HCT116 (cell line): Measurements from ENCODE around the gene TMPRSS9.

Source experiments
- CTCF ChIP-seq, 3 experiments: fragments of 200-600 bp in 1 of 3; sonication (generic) in 1 of 3; IDR thresholded peaks in 2 of 3; conservative IDR thresholded peaks in 1 of 3; 2 replicates each; pipeline ENCODE4 v1.5.1; 2012 to 2017; ENCODE audit warnings: low read depth in 2 of 3, low read length in 2 of 3, antibody characterized with exemption in 1 of 3, borderline replicate concordance in 1 of 3, control low read depth in 1 of 3, mild to moderate bottlenecking in 1 of 3, mixed read lengths in 1 of 3, mixed run types in 1 of 3, moderate library complexity in 1 of 3; ENCODE audit not compliant: insufficient read depth in 1 of 3
- ELF1 ChIP-seq: IDR thresholded peaks from 2 replicates; pipeline ENCODE4 v1.6.1; 2012; ENCODE audit warnings: low read depth, borderline replicate concordance
- EZH2 ChIP-seq: fragments of 200-600 bp; sonication (generic); IDR thresholded peaks from 2 replicates; pipeline ENCODE4 v1.6.1; 2017; ENCODE audit warnings: antibody characterized with exemption, mixed run types
- EZH2phosphoT487 ChIP-seq: fragments of 200-600 bp; IDR thresholded peaks from 2 replicates; pipeline ENCODE4 v1.6.1; 2018; ENCODE audit warnings: antibody characterized with exemption, borderline replicate concordance
- POLR2A ChIP-seq: IDR thresholded peaks from 2 replicates; pipeline ENCODE4 v1.7.0; 2011; ENCODE audit warnings: borderline replicate concordance; ENCODE audit not compliant: insufficient read depth, insufficient read length; ENCODE audit errors: extremely low read depth
- POLR2AphosphoS5 ChIP-seq: IDR thresholded peaks from 2 replicates; pipeline ENCODE4 v1.6.1; 2011; ENCODE audit warnings: mild to moderate bottlenecking, low read depth, low read length, moderate library complexity
- RAD21 ChIP-seq: IDR thresholded peaks from 2 replicates; pipeline ENCODE4 v1.6.1; 2012; ENCODE audit warnings: low read depth, mild to moderate bottlenecking
- SIN3A ChIP-seq: IDR thresholded peaks from 2 replicates; pipeline ENCODE4 v1.6.1; 2012; ENCODE audit warnings: low read depth
- SRF ChIP-seq: IDR thresholded peaks from 2 replicates; pipeline ENCODE4 v1.6.1; 2012; ENCODE audit warnings: low read depth
- TCF7L2 ChIP-seq: IDR thresholded peaks from 2 replicates; pipeline ENCODE4 v1.7.0; 2011; ENCODE audit warnings: borderline replicate concordance, inconsistent platforms; ENCODE audit not compliant: insufficient read depth, insufficient read length; ENCODE audit errors: extremely low read depth
- ZBTB33 ChIP-seq: IDR thresholded peaks from 2 replicates; pipeline ENCODE4 v1.6.1; 2011; ENCODE audit warnings: mild to moderate bottlenecking, low read length, moderate library complexity; ENCODE audit not compliant: insufficient replicate concordance; ENCODE audit errors: extremely low read depth
- TF ChIP-seq, protein P1 (sequence below): IDR thresholded peaks from 2 replicates; pipeline ENCODE4 v1.6.1; 2012; ENCODE audit warnings: low read depth
- TF ChIP-seq, protein P2 (sequence below): IDR thresholded peaks from 2 replicates; pipeline ENCODE4 v1.6.1; 2012

DNA sequence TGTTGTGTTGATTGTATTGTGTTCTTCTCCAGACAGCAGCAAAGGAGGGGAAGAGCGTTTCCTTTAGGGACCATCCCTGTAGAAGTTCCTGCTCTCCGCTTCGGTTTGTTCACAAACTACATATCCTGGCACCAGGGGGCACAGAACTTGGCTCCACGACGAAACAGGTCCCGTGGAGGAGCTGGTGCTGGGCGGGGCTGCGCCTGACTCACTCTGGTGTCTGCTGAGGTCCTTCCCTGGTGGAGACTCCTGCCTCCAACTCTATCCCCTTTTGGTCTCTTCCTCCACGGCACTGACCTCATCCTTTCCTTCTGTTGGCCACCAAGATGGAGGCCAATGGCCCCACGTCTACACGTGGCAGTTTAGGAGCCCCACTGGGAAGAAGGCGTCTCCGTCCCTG, 14.7 kb downstream of the TMPRSS9 start:
- TF ChIP-seq CTCF (IDR thresholded peaks at IDR 0.05 in 2 of 3, conservative IDR thresholded peaks at IDR 0.05 in 1 of 3; ENCODE audit: borderline replicate concordance in 1 of 3, insufficient read depth in 1 of 3, low read depth in 2 of 3, low read length in 2 of 3) (no peak), POLR2A (no peak), POLR2AphosphoS5 (no peak), SIN3A (no peak), TCF7L2 (no peak), SRF (no peak), RAD21 (no peak), ZBTB33 (no peak), ELF1 (no peak), EZH2 (no peak), EZH2phosphoT487 (no peak)
- TF ChIP-seq, protein P1, sequence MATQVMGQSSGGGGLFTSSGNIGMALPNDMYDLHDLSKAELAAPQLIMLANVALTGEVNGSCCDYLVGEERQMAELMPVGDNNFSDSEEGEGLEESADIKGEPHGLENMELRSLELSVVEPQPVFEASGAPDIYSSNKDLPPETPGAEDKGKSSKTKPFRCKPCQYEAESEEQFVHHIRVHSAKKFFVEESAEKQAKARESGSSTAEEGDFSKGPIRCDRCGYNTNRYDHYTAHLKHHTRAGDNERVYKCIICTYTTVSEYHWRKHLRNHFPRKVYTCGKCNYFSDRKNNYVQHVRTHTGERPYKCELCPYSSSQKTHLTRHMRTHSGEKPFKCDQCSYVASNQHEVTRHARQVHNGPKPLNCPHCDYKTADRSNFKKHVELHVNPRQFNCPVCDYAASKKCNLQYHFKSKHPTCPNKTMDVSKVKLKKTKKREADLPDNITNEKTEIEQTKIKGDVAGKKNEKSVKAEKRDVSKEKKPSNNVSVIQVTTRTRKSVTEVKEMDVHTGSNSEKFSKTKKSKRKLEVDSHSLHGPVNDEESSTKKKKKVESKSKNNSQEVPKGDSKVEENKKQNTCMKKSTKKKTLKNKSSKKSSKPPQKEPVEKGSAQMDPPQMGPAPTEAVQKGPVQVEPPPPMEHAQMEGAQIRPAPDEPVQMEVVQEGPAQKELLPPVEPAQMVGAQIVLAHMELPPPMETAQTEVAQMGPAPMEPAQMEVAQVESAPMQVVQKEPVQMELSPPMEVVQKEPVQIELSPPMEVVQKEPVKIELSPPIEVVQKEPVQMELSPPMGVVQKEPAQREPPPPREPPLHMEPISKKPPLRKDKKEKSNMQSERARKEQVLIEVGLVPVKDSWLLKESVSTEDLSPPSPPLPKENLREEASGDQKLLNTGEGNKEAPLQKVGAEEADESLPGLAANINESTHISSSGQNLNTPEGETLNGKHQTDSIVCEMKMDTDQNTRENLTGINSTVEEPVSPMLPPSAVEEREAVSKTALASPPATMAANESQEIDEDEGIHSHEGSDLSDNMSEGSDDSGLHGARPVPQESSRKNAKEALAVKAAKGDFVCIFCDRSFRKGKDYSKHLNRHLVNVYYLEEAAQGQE = no peak
- TF ChIP-seq, protein P2, sequence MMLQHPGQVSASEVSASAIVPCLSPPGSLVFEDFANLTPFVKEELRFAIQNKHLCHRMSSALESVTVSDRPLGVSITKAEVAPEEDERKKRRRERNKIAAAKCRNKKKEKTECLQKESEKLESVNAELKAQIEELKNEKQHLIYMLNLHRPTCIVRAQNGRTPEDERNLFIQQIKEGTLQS = no peak
